Cardiac fibroblast (primary cell): ENCODE data around the gene BBS5.
A peak's percentile ranks its signal among the peaks of the same experiment; 100 is the strongest.
"Not testable (repeated sequence)": the region's sequence is repeated elsewhere in the genome, so short reads cannot be mapped to it uniquely, and the experiment has no call there.

Source experiments
- DNase-seq, 2 donors: peaks; one replicate each; pipeline versions ENCODE4 v3.0.0 to v3.0.0-alpha.2; 2010; ENCODE audit warnings: low read depth in 2 of 2
- H3K4me3 ChIP-seq, 2 donors: replicated peaks in 1 of 2; 1 replicate in 1 of 2; 2 replicates in 1 of 2; pipeline ENCODE4 v1.5.1; 2011; ENCODE audit warnings: low read depth in 2 of 2, low read length in 2 of 2, mild to moderate bottlenecking in 2 of 2, moderate library complexity in 1 of 2
- TF ChIP-seq, protein P1 (sequence below): IDR thresholded peaks from one replicate; pipeline ENCODE4 v1.5.1; 2011; ENCODE audit warnings: low read depth, mild to moderate bottlenecking, low read length, inconsistent platforms

Gene BBS5

DNA sequence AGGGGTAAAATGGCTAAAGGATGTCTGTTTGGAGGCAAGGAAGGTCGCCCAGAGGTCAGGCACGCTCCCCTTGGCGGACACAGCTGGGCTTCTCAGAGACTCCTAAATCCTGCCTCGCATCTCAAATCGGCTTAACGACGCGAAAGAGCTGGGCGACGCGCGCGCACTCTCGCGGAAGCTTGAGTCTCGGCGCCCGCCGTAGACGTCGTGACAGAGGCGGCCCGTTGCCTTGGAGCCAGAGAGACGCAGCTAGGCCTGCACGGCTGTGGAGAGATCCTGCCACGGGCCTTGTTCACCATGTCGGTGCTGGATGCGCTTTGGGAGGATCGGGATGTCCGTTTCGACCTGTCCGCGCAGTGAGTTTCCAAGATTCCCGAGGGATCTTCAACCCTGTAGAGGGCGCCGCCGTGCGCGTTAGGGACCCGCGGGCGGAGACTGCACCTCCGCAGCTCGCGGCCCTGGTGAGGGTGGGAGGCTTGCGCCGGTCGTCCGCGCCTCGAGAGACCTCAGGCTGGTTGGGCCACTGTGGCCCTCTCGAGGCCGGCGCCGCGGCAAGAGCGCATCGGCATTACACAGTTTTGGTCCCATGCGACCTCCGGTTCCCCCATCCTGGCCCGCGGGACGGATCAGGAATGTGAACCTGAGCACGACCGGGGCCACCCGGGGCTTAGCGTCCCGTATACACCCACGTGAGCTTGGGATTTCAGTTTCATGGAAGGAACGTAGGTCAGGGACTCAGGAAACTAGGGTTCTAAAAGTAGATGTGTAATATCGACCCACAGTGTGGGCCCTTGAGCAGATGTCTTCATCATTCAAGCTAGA lies at the start of gene BBS5:
Gene BBS5, plus strand, starts transcription at position 238 of the 822 bp plus-strand sequence. Its CDS starts 60 bp downstream, at position 298.
- peak; percentile 88 to 89 for DNase-seq
- TF ChIP-seq, protein P1, sequence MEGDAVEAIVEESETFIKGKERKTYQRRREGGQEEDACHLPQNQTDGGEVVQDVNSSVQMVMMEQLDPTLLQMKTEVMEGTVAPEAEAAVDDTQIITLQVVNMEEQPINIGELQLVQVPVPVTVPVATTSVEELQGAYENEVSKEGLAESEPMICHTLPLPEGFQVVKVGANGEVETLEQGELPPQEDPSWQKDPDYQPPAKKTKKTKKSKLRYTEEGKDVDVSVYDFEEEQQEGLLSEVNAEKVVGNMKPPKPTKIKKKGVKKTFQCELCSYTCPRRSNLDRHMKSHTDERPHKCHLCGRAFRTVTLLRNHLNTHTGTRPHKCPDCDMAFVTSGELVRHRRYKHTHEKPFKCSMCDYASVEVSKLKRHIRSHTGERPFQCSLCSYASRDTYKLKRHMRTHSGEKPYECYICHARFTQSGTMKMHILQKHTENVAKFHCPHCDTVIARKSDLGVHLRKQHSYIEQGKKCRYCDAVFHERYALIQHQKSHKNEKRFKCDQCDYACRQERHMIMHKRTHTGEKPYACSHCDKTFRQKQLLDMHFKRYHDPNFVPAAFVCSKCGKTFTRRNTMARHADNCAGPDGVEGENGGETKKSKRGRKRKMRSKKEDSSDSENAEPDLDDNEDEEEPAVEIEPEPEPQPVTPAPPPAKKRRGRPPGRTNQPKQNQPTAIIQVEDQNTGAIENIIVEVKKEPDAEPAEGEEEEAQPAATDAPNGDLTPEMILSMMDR: peak; percentile 43
- peak within 1 kb of the TSS; percentile 62 to 87 for H3K4me3 ChIP-seq

DNA sequence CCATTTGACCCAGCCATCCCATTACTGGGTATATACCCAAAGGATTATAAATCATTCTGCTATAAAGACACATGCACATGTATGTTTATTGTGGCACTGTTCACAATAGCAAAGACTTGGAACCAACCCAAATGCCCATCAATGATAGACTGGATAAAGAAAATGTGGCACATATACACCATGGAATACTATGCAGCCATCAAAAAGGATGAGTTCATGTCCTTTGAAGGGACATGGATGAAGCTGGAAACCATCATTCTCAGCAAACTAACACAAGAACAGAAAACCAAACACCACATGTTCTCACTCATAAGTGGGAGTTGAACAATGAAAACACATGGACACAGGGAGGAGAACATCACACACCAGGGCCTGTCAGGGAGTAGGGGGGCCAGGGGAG lies 47.5 kb upstream of the BBS5 start:
- DNase-seq: not testable (repeated sequence)

DNA sequence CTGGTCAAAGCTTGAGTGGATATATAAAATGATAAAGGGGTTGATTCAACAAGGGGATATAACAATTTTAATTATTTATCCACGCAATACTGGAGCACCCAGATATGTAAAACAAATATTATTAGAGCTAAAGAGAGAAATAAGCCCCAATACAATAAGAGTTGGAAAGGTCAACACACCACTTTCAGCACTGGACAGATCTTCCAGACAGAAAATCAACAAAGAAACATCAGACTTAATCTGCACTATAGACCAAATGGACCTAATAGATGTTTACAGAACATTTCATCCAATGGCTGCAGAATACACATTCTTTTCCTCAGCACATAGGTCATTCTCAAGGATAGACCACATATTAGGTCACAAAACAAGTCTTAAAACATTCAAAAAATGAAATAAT lies 45.1 kb upstream of the BBS5 start:
- H3K4me3 ChIP-seq, DNase-seq: not testable (repeated sequence)

More for the DNA sequence above, 47.5 kb upstream of the BBS5 start:
- not testable (repeated sequence) for H3K4me3 ChIP-seq

DNA sequence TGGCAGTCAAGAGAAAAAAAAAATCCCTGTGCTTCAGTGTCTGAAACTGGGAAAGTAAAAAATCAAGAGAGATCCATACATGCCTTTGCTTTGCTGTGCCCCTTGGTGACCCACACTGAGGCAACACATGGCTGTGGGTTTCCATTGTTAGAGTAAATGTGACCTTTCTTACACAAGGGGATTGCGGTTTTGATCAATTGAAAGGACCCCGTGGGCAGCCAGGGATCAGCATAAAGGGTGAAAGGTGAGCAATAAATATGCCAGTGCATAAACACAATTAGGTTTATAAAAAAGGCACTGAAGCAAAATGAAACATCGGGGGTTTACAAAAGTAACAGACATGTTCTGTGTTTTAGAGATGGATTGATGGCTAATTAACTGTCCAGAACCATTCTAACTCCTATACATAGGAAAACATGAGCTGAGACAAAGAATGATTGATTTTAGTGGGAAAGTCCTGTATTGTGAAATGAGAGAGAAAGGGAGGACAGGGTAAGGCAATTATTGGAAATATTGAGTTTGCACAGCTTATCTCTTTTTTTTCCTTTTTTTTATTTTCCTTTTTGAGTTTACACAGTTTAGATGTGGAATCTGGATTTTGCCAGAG lies 40.7 kb upstream of the BBS5 start:
- DNase-seq: no peak
- TF ChIP-seq, protein P1: no peak
- no peak overlapping the region for H3K4me3 ChIP-seq

DNA sequence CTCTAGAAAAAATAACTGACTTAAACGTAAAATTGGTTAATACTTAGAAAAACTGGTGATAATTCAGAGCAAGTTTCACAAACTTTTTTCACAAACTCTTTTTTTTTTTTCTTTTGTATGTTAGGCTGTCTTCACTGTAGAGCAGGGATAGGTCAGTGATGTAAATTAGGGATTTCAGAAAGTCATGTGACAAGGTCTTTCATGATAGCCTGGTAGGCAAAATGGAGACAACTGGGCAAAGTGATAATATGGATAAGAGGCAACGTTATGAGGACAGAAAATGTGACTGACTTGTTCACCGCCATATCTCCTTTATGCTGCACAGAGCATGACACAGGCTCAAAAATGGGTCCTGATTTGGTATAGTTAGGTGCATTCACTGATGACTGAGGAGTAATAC lies 39.4 kb upstream of the BBS5 start:
- H3K4me3 ChIP-seq: no peak overlapping the region
- TF ChIP-seq, protein P1: no peak
- DNase-seq: no peak

DNA sequence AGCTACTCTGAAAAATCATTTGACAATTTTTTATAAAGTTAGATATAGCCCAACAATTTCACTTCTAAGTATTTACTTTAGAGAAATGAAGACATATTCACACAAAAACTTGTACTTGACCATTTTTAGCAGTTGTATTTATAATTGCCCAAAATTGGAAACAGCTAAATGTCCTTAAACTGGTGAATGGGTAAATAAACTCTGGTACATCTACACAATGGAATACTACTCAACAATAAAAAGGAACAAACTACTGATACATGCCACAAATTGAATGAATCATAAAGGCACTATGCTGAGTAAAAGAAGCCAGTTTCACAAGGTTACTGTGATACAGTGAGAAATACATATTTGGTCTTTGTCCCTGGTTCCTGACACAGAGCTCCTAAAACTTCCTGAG lies 32.8 kb upstream of the BBS5 start:
- TF ChIP-seq, protein P1: no peak
- no peak for DNase-seq
- no peak overlapping the region for H3K4me3 ChIP-seq

DNA sequence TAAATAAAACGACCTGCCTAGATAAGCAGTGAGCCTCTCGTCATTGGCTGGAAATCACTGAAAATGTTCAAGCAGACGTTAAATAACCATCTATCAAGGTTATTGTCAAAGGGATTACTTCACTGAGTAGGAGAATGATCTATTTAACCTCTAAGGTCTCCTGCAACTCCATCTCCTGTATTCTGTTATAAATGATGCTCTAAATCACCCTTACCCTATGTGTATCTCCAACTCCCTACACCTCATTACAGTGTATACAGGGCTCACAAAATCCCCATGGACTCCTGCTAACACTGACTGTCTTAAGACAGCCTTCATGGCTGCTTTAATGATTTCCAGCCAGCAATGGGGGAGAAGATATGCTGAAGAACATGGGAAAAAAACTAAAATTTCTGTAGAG lies 31.0 kb upstream of the BBS5 start:
- DNase-seq: no peak

More for the DNA sequence above, 31.0 kb upstream of the BBS5 start:
- H3K4me3 ChIP-seq: no peak overlapping the region
- TF ChIP-seq, protein P1: no peak
